NCI-H524 (cell line): ENCODE data around the gene SUGCT.
A peak's percentile ranks its signal among the peaks of the same experiment; 100 is the strongest.

ENCODE experiments used
- DNase-seq, 2 experiments: peaks; one replicate each; lab custom pipeline; 2025; lab: John Stamatoyannopoulos, UW

The SUGCT gene

DNA sequence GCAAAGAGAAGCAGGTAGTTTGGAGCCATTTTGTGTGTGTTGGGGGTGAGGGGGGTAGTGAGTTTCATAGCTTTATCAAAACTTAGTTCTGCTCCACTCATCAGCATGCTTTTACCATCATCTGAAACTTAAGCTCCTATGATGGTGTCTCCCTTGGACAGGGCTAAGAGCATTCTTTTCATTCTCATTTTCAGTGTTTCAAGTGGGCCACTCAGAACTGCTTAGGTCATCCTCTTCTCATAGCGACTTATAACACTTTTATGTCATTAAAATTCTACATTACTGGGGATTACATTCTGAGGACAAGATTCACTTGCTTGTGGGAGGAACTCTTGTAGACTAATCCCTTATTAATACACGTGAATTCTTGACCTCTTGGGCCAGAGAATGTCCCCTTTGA, 649.4 kb downstream of the SUGCT start:
- peak; percentile 62 to 64 for DNase-seq

DNA sequence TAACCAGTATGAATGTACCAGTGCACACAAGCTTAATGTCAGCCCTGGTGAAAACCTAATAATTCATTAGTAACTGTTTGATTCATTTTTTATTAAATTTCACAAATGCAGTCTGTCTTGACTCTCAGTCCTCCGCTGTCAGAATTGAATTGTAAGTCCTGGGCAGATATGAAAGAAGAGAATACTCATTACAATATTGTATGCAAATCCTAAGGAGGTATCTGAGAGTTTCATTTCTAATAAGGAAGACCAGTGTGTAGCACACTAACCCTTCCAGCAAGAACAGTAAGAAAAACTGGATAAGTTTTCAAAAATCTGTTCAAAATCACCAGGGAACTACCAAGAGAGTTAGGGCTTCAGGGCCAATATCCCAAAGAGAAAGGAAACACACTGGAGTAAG, 652.1 kb downstream of the SUGCT start:
- DNase-seq, result no peak

DNA sequence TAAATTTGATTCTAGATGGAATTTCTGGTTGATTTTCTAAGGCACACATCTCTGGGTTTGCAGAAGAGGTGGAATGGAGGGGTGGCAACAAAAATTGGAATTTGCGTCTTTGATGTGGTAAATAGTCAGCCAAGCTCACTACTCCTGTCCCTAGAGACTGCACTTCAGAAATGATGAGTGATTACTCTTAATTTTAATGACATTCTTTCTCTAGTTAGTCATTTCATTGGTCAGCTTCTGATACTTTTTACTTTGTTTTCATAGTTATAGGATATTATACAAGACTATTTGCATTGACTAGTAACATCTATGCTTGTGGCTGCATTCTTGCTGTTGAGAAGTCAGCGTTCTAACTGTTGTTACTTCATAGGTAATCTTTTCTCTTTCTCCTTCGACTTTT, 658.3 kb downstream of the SUGCT start:
- DNase-seq, result no peak

DNA sequence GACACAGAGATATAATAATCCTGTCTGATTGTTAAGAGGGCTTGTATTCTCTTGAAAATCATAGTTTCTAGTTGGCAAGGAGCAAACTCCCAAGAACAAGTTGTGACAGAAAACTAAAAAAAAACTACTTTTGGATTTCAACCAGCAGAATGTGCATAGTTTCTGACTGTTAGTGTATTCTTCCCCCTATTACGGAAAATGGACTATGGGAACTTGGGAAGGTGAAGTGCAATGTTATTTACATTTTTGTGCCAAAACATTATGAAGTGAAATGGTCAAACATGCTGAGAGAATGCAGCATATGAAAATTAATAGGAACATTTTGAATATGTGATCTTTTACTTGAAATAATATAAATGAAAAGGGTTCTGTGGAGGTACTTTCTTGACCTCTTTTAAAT, 660.8 kb downstream of the SUGCT start:
- DNase-seq, result no peak

DNA sequence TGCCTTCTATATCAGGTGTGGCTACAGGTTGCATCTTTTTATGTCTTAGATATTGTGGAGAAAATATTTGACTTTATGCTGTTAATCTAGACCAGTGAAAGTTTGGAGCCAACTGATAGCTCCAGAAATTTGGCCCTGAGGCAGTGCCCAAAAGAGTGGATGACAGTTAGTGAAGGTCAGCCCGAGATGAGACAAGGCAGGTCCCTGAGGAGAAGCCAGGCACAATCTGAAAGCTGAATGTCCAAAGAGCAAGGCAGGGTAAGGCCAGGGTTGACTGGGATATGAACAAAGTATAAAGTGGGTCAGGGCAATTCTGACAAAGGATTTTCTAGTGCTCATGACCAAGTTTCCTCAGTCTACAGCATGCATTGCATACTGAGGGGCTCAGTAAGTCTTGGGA, 661.9 kb downstream of the SUGCT start:
- no peak for DNase-seq

DNA sequence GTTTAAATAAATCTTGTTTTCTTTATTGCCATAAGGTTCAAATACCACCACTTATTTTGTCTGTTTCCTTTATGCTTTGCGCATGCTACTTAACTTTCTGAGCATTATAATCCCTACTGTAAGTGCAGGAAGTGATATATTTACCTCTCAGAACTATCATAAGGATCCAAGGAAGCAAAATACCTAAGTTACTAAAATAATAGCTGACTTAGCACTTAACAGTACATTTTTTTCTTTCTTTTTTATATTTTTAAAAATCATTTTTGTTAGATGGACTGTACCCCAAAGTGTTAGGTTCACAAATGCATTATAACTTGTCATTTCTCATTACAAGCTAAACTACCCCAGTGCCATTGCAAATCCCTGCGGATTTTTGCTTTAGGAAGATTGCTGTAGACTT, 663.8 kb downstream of the SUGCT start:
- DNase-seq, result no peak

DNA sequence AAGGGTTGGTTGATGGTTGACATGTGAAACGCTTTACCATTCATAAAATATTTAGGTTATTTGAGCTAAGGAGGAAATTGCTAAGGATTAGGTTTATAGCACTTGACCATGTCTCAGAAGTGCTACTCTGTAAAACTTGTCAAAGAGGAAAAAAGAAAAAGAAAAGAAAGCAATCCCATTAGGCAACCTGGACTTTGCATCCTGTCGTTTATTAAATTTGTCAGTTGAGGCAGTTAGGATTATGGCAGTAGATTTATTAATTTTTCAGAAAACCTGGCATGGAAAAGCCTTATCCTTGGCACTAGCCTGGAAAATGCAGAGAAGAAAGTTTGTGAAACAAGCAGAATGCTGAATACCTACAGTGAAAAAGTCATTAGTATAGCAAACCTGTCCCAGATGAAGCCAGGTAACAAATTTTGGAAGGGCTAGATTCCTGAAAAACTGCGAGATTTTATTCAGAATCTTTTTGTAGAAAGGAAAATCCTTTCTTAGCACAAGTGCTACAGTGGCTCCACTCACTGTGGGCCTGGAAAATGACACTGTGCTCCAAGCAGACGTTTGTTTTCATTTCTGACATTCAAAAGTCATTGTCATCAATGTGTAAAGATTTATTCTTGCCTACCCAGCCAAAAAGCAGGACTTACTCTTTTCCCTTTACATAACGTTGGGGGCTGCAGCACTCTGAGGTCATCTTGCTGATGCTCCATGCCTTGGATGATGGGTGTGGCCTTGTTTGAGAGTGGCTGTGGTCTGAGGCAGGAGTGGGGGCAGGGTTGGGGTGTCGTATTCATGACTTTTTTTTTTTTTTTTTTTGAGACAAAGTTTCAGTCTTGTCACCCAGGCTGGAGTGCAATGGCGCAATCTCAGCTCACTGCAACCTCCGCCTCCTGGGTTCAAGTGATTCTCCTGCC, 664.9 kb downstream of the SUGCT start:
- DNase-seq, result no peak

DNA sequence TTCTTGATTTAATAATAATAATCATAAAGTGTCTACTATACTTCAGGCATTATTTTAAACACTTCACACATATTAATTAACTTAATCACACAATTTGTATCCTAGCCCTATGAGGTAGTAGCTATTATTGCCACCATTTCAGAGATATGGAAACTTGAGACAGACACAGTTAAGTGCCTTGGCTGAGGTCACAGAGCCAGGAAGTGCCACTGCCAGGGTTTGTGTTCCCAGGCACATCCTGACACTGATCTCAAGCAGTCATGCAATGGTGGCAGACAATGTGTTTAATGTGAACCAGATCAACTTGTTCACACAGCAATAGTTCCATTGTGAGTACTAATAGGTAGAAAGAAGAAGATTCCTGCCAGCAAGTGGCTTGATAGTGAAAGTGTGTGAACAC, 666.0 kb downstream of the SUGCT start:
- DNase-seq, result no peak

DNA sequence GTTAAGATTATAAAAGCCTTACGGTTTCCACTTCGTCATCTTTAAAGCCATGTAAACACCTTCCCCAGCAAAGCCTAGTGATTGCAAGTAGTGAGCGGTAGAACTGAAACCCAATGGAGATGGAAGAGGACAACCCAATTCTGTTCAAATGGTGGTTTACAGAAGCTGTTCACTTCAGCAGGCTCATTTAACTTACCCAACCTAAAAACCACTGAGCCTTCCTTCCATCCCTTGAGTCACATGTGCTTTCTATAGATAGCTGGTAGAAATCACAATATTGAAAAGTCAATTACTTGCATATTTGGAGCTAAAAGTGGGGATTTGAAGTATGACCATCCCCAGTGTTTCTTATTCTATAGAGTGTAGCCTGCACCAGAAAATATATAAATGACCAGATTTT, 667.7 kb downstream of the SUGCT start:
- no peak for DNase-seq

DNA sequence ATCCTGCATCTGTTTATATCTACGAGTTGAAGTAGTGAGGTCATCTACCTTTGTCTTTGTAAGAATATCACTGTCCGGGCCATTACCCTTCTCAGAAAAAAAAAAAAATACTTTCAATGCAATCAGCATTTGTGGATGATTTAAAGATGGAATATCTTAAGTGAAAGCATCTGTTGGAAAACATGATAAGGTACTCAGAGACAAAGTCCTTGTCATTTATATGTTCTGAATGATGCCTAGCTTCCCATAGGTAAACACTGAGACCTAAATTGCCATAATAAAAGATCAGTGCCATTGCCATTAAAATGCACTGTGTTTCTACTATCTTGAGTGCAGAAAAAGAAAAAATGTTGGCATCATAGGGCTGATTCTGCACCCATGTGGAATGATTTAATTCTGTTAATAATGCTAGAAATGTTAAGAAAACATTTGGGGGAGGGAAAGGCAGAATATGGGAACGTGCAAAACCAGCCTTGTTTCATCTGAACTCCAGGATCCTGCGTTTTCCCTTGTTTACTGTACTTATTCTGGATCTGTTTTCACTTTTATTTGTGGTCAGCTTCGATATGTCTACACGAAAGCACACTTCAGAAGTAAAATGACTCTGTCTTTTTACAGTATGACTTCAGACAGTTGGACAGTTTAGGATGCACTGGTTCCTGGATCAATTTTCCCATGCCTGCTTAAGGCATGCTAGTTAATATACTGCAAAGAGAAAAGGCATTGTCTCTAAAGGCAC, 669.8 kb downstream of the SUGCT start:
- DNase-seq, result no peak

DNA sequence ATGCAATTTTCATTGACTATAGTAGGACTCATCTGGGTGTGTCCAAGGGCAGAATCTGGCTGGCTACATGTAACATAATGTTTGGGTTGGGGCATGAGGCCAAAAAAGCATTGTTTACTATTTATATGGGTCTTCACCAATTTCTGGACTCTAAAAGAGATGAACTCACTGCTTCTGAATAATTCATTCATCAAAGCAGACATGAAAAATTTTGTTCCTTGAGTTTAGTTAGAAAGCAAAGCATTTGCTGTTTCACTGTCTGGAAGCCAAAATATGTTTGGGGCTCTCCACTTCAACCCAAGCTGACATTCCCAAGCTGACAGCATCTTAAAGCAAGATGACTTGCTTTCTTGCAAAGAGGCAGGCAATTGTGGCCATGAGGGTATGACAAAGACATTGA, 670.6 kb downstream of the SUGCT start:
- no peak for DNase-seq

DNA sequence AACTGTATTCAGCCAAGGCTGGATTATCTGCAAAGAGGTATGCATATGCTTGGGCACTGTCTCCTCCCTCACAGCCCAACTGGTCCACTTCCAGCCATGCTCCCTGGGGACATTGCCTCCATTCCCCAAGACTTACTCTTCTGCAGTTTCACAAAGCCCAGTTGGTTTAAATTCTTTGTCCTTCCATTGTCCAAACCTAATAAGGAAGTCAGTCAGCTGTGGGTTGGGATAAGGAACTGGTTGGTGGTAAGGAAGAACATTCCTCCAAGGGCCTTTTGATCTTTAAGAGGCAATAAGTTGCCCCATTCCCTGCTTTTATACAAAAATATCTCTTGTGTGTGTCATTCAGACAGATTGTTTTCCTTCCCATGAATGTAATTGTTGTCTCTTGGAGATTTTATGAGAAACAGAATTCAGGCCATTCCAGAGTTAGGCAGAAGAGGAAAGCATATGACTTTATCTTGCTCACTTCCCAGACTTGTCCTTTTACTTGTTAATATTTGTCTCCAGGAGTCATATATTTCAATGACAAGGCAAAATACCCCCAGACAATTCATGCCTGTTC, 673.7 kb downstream of the SUGCT start:
- DNase-seq, result no peak

DNA sequence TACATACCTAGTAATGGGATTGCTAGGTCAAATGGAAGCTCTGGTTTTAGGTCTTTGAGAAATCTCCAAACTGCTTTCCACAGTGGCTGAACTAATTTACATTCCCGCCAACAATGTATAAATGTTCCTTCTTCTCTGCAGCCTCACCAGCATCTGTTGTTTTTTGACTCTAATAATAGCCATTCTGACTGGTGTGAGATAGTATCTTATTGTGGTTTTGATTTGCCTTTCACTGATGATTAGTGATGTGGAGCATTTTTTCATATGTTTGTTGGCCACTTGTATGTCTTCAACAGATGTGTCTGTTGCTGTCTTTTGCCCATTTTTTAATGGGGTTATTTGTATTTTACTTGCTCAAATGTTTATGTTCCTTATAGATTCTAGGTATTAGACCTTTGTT, 675.5 kb downstream of the SUGCT start:
- DNase-seq, result no peak

DNA sequence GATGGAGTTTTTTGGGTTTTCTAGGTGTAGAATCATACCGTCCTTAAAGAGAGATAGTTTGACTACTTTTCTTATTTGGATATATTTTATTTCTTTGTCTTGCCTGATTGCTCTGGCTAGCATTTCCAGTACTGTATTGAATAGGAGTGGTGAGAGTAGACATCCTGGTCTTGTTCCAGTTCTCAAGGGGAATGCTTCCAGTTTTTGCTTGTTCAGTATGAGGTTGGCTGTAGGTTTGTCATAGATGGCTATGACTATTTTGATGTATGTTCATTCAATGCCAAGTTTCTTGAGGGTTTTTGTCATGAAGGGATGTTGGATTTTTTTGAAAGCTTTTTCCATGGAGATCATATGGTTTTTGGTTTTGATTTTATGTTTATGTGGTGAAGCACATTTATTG, 676.9 kb downstream of the SUGCT start:
- no peak for DNase-seq

DNA sequence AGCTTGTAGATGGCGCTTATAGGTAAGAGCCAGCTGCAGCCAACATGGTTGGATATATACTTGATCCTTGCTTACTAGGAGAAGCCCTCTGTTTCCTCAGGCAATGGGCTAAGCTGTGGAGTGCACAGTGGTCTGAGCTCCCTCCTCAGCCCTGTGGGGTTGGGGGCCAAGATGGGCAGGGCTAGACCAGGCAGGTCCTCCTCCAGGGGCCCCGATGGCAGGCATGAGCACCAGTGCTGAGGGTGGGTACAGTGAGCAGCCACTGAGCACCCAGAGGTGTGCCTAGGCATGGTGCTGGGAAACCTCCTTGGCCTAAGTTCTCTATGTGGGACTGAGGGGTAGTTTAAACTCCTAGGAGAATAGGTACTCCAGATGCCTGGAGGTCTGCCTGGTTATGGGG, 680.2 kb downstream of the SUGCT start:
- DNase-seq, result no peak

DNA sequence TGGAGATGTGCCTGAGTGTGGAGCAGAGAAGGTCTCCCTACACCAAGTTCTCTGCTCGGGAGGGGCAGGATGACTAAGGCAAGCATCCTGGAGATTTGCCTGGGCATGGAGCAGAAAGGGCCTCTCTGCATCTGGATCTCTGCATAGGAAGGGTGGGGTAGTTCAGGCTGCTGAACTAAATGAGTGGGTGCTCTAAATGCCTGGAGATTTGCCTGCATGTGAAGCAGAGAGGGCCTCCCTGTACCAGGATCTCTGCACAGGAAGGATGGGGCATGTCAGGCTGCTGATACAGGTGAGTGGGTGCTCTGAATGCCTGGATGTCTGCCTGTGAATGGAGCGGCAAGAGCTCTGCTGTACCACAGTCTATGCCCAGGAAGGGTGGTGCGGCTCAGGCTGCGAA, 680.7 kb downstream of the SUGCT start:
- DNase-seq, result no peak

DNA sequence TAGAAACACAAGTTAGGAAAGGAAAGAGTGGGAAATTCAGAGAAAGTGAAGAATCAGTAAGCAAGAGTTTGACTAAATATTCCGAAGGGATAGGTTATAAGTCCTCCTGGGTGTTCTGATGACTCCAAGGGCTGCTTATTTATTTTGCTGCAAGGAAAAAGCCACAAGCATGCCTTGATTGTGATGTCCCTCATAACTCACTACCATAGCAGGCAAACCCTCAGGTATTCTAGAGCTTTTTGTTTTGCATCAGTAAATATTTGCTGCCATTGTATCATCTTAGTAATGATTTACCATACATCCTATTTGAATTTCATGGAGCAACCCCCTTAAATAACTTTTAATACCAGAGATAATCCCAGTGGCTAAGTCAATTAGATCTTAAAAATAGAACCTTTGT, 688.1 kb downstream of the SUGCT start:
- DNase-seq, result no peak

DNA sequence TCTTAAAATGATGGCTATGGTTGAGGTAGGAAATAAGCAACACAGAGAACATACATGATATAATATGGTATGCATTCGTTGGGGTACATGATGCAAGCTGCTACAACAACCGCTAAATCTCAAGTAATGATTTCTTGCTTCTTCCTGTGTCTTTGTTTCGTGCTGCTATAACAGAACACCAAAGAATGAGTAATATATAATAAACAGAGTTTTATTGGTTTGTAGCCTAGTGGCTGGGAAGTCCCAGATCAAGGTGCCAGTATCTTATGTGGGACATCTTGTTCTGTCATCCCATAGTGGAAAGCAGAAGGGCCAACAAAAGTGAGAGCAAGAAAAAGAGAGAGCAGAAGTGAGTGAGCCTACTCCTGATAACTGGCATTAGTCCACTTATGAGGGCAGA, 689.7 kb downstream of the SUGCT start:
- DNase-seq, result no peak

DNA sequence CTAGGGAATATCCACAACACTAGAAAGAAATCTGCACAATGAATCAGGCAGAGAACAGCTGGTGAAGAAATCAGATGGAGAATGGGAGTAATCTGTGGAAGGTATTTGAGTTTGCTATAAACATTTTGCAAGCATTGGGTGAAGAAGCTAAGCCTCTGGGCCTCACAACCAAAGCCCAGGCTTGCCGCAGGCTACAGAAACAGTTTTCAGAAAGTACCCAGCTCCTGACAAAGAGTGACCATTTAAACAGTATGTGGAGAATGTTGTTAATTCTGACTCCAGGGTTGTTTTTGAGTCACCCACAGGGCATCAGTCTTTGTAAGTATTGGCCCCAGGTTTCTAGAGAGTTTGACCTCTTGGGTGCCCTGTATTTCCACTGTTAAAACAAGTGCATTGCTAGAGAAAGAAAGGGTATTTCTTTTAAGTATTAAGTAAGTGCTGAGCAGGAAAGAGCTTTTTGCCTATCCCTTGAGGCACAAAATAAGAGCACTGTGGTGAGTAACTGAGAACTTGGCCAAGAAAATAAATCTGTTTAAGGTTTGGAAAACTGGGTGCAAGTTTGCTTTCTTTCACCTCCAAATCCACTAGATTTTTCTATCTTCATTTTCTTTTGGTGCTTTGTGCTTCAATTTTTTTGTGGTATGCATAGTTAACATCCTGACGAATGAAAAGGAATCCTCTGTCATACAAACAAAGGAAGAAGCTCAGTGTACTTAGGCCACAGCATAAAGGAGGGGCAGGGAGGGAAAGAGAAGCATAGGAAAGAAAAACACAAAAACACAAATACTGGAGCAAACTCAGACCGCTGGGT, 691.8 kb downstream of the SUGCT start:
- DNase-seq, result no peak

DNA sequence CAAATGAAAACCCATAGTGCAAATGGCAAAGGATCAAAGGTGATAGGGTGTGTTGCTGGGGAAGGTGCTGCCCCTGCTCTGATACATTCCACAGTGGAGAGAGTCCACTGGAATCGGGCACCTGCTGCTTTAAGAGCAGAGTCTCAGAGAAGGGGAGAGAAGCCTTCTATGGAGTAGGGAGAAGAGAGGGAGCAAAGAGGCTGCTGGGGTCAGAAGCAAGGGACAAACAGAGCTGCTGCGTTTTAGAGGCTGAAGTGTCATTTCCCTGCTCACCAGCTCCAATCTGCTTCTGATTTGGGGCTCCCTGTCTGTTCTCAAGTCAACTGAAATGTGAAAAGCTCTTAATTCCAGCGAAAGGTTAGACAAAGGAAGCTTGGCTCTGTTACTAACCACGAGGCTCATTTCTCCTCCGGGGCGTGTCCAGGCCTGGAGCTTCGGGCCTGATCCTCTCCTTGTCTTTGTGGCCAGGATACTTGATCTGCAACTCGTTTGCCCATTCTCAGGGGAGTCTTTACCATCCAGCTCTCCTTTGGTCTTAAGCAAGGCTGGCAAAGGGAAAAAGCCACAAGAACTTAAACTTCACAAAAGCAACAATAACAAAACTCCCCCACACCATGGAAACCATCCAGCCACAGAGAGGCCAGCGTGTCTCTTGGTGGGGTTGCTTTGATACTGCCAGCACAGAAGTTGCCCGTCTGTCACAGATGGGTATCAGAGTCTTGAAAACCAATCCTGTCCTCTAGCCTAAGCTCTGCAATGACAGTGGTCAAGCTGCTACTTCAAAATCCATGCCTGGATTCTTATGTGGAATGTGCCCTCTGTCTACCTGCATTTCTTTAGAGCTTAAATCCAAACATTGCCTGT, 692.6 kb downstream of the SUGCT start:
- no peak for DNase-seq
